GM13977 (cell line): Measurements from ENCODE around the gene SART1.

Experiments used
- DNase-seq: peaks from one replicate; pipeline ENCODE4 v3.0.0; 2012; ENCODE audit warnings: low spot score
- in situ Hi-C: fragments of 300-500 bp; cut with MboI; formaldehyde crosslinking; loops from one replicate; pipeline ENCODE4 v1.12.0; 2022; ENCODE audit warnings: low sequenced_read_pairs, low pct_unique_long_range_greater_than_20kb, mixed read lengths, inconsistent platforms; ENCODE audit not compliant: unreplicated experiment
- TF ChIP-seq, protein P1 (sequence below): IDR thresholded peaks from 2 replicates; pipeline ENCODE4 v1.5.1; 2012; ENCODE audit warnings: mild to moderate bottlenecking, control low read depth; ENCODE audit not compliant: insufficient read depth; ENCODE audit errors: extremely low read depth, missing control alignments

SART1 gene, protein sequence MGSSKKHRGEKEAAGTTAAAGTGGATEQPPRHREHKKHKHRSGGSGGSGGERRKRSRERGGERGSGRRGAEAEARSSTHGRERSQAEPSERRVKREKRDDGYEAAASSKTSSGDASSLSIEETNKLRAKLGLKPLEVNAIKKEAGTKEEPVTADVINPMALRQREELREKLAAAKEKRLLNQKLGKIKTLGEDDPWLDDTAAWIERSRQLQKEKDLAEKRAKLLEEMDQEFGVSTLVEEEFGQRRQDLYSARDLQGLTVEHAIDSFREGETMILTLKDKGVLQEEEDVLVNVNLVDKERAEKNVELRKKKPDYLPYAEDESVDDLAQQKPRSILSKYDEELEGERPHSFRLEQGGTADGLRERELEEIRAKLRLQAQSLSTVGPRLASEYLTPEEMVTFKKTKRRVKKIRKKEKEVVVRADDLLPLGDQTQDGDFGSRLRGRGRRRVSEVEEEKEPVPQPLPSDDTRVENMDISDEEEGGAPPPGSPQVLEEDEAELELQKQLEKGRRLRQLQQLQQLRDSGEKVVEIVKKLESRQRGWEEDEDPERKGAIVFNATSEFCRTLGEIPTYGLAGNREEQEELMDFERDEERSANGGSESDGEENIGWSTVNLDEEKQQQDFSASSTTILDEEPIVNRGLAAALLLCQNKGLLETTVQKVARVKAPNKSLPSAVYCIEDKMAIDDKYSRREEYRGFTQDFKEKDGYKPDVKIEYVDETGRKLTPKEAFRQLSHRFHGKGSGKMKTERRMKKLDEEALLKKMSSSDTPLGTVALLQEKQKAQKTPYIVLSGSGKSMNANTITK

DNA sequence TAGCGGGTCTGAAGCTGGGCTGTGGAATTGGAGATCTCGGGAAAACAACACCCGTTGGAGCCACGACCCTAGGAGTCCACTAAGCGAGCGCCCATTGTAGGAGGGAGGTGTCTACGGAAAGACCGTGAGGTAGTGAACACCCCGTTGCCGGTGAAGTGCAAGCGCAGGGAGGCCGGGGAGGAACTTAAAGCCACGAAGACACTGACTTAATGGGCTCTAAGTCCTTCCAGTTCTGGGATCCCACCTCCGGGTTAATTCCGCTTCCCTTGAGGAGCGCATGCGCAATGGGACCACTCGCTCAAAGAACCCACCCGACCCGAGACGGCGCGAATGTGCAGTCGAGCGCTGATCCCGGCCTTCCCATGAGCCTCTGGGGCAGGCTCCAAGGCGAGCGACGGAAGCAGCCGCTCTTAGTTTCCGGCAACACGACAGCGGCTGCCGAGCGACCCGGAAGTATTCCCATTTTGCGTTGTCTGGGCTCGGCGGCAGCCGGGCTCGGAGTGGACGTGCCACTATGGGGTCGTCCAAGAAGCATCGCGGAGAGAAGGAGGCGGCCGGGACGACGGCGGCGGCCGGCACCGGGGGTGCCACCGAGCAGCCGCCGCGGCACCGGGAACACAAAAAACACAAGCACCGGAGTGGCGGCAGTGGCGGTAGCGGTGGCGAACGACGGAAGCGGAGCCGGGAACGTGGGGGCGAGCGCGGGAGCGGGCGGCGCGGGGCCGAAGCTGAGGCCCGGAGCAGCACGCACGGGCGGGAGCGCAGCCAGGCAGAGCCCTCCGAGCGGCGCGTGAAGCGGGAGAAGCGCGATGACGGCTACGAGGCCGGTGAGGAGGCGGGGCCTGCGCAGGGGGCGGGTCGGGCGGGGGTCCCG lies at the start of gene SART1:
Gene SART1 (plus strand): TSS at position 468 of the 874 bp plus-strand sequence. CDS start 47 bp downstream, at position 515.
- TF ChIP-seq, protein P1, sequence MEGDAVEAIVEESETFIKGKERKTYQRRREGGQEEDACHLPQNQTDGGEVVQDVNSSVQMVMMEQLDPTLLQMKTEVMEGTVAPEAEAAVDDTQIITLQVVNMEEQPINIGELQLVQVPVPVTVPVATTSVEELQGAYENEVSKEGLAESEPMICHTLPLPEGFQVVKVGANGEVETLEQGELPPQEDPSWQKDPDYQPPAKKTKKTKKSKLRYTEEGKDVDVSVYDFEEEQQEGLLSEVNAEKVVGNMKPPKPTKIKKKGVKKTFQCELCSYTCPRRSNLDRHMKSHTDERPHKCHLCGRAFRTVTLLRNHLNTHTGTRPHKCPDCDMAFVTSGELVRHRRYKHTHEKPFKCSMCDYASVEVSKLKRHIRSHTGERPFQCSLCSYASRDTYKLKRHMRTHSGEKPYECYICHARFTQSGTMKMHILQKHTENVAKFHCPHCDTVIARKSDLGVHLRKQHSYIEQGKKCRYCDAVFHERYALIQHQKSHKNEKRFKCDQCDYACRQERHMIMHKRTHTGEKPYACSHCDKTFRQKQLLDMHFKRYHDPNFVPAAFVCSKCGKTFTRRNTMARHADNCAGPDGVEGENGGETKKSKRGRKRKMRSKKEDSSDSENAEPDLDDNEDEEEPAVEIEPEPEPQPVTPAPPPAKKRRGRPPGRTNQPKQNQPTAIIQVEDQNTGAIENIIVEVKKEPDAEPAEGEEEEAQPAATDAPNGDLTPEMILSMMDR: no peak
- DNase-seq: peak; percentile 100
- in situ Hi-C loops: no loop called here

DNA sequence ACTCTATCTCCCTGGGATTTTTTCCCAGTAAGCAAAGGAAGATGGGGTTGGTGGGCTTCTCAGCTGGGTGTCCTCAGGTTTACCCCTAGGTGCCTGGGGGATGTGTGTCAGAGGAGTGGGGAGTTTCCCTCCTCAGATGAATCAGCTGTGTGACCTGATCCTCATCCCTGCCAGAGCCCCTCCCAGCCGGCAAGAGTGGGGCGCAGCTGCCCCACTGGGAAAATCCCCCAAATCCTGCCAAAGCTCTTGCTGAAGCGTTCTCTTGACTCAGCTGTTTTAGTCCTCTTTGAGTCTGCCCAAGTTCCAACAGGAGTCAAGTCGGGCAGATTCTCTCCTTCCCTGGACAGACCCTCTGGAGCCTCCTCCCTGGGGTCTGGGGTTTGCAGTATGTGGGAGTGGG lies 48.7 kb upstream of the SART1 start:
- TF ChIP-seq, protein P1: no peak
- in situ Hi-C loops: no loop called here
- DNase-seq: peak; percentile 50

DNA sequence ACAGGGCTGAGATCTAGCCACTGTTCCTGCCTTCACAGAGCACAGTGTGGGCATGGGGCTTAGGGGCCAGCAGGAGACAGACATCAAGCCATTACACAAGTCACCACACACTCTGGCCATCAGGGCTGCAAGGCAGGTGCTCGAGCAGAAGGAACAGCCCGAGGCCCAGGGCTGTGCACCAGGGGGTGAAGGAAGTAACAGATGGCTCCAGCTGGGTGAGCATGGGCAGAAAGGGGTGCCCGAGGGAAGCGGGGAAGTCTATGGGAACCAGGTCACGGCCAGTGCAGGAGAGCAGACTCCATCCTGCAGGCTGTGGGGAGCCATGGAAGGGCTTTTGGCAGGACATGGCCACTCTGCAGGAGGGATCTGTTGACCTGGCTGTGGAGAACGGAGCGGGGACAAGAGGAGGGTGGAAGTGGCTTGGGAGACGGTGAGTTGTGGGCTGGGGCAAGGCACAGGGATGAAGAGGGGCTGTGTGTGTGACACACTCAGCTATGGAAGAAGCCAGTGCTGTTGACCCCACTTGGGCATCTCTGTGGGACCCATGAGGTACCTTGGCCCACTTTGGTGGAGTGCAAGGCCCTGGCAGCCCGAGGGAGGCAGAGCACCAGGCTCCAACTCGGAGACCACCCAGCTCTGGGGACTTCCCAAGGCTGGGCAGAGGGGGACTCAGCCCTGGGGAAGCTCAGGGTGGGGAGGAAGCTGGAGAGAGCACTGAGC lies 46.3 kb upstream of the SART1 start:
- DNase-seq: no peak
- in situ Hi-C loops: no loop called here
- TF ChIP-seq, protein P1: no peak

DNA sequence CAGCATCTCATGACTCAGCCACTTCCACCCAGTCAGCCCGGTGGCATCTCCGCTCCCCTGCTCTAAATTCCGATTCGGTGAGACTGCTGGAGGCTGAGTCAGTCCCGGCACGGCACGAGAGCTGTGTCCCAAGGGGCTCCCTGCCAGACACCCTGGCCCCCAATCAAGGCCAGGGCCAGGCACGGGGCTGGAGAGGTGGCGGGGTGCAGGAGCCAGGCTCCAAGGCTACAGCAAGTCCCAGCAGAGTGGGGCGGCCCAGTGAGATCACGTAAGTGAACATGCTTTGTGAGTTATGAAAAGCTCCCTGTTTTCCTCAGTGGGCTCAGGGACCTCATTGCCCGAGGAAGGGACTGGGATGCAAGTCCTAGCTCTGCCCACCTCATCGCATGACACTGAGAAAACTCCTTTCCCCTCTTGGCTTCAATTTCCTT lies 45.7 kb upstream of the SART1 start:
- no peak for DNase-seq
- TF ChIP-seq, protein P1: no peak
- in situ Hi-C loops: no loop called here

DNA sequence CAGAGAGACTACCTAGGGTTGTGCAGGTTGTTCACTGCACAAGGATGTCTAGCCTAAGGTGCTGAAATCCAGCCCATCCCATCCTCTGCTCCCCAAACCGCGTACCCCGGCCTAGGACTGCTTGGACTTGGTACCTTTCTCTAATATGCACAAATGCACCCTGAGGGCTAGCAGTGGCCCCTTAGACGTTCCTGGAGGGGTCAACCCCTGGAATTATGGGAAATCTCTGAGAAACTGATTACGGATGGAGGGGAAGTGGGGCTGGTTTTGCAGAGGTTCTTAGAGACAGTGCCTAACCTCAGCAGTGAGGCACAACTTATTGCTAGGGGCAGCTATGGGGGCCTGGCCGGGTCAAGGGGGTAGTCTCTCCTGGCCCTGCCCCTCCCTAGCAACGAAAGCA lies 45.1 kb upstream of the SART1 start:
- no peak for DNase-seq
- TF ChIP-seq, protein P1: no peak
- in situ Hi-C loops: no loop called here

DNA sequence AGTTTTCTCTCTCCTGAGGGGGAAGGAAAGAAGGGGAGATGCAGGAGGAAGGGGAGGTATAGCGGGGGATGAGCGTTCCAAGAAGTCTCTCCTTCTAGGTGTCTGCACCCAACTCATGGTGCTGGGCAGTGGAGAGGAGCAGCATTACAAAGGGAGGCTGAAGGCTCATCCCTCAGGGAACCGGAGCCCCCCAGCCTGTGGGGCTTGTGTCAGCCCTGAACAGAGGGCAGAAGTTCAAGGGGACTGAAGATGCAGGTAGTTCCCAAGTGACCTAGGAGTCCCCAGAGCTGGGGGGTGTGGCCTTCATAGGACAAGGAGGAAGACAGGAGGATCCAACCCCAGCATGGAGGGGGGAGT lies 44.5 kb upstream of the SART1 start:
- no peak for DNase-seq
- TF ChIP-seq, protein P1: no peak
- in situ Hi-C loops: no loop called here
